GM12892 (cell line): ENCODE measurements around the gene EDDM3A. TPM values are rescaled to one million over a fixed set of nuclear protein-coding genes. Genes with fewer than 3 reads are reported as not detected.
"Not testable (repeated sequence)": the region's sequence is repeated elsewhere in the genome, so short reads cannot be mapped to it uniquely, and the experiment has no call there.

Experiments used
- DNase-seq: peaks from one replicate; pipeline ENCODE4 v3.0.0; 2011; ENCODE audit not compliant: insufficient read length
- FAIRE-seq: peaks from 2 replicates; lab custom pipeline; 2011; peaks lifted over from hg19 to GRCh38; lab: Jason Lieb, UNC
- POLR2A ChIP-seq: IDR thresholded peaks from 2 replicates; pipeline ENCODE4 v1.6.1; 2011; ENCODE audit warnings: low read depth, low read length, control low read depth
- POLR2AphosphoS5 ChIP-seq: IDR thresholded peaks from 2 replicates; pipeline ENCODE4 v1.6.1; 2011; ENCODE audit warnings: low read depth, low read length, control low read depth
- TAF1 ChIP-seq: IDR thresholded peaks from 2 replicates; pipeline ENCODE4 v1.6.1; 2011; ENCODE audit warnings: low read depth, mild to moderate bottlenecking, control low read depth, low read length, borderline replicate concordance
- polyA plus RNA-seq: library from polyadenylated mRNA; unstranded; fragments of >200 nt; gene quantifications from one replicate; pipeline ENCODE4 v1.2.1, GENCODE V29; 2012; ENCODE audit warnings: missing spikeins, inconsistent platforms; ENCODE audit not compliant: missing spikeins

EDDM3A gene
- polyA plus RNA-seq, result not detected

GRCh38 chr14:20745571-20746358 lies at the start of gene EDDM3A:
EDDM3A (plus strand) TSS chr14:20745887; CDS start chr14:20747581, 1,694 bp downstream.
- no peak for FAIRE-seq
- TF ChIP-seq POLR2AphosphoS5, result no peak
- no peak for TF ChIP-seq TAF1
- no peak for TF ChIP-seq POLR2A
- DNase-seq, result no peak

GRCh38 chr14:20696764-20697163 lies 48.9 kb upstream of the EDDM3A start:
- TF ChIP-seq POLR2A, result no peak
- DNase-seq (no peak), FAIRE-seq (no peak)

GRCh38 chr14:20697273-20698017 lies 48.2 kb upstream of the EDDM3A start:
- no peak for DNase-seq
- FAIRE-seq, result peak; percentile 97
- TF ChIP-seq POLR2AphosphoS5 (no peak), TAF1 (no peak), POLR2A (no peak)

- no peak for FAIRE-seq
- TF ChIP-seq TAF1 (no peak), POLR2A (no peak), POLR2AphosphoS5 (no peak)
These were observed 47.7 kb upstream of the EDDM3A start for GRCh38 chr14:20698018-20698329.

GRCh38 chr14:20698934-20699333 lies 46.8 kb upstream of the EDDM3A start:
- no peak for DNase-seq
- no peak for FAIRE-seq

More at GRCh38 chr14:20698018-20698329, 47.7 kb upstream of the EDDM3A start:
- no peak for DNase-seq

GRCh38 chr14:20699931-20700330 lies 45.8 kb upstream of the EDDM3A start:
- DNase-seq (no peak), FAIRE-seq (no peak)
- TF ChIP-seq POLR2A (no peak), TAF1 (no peak), POLR2AphosphoS5 (no peak)

More at GRCh38 chr14:20698934-20699333, 46.8 kb upstream of the EDDM3A start:
- TF ChIP-seq POLR2AphosphoS5 (no peak), POLR2A (no peak), TAF1 (no peak)

- FAIRE-seq, DNase-seq: not testable (repeated sequence)
These were observed 44.7 kb upstream of the EDDM3A start for GRCh38 chr14:20700965-20701364.

- DNase-seq (no peak), FAIRE-seq (no peak)
- no peak for TF ChIP-seq TAF1
- TF ChIP-seq POLR2AphosphoS5, result no peak
- TF ChIP-seq POLR2A, result no peak
These were observed 38.9 kb upstream of the EDDM3A start for GRCh38 chr14:20706657-20707355.

- FAIRE-seq, result no peak
- no peak for TF ChIP-seq POLR2AphosphoS5
- no peak for TF ChIP-seq POLR2A
- TF ChIP-seq TAF1, result no peak
- DNase-seq, result no peak
These were observed 38.1 kb upstream of the EDDM3A start for GRCh38 chr14:20707622-20708021.

GRCh38 chr14:20711261-20711660 lies 34.4 kb upstream of the EDDM3A start:
- TF ChIP-seq POLR2A, result no peak
- no peak for TF ChIP-seq TAF1
- no peak for TF ChIP-seq POLR2AphosphoS5
- no peak for DNase-seq
- FAIRE-seq, result no peak

GRCh38 chr14:20711685-20712084 lies 34.0 kb upstream of the EDDM3A start:
- no peak for FAIRE-seq
- DNase-seq, result no peak
- TF ChIP-seq TAF1 (no peak), POLR2A (no peak)

- FAIRE-seq (no peak), DNase-seq (no peak)
- TF ChIP-seq POLR2AphosphoS5 (no peak), TAF1 (no peak), POLR2A (no peak)
These were observed 32.8 kb upstream of the EDDM3A start for GRCh38 chr14:20712904-20713303.
